ENCODE measurements around the gene LRRC28. TPM values are rescaled to one million over a fixed set of nuclear protein-coding genes. Genes with fewer than 3 reads are reported as not detected.

LRRC28 gene
- total and polyA plus RNA-seq, 2 donors = 14.3 to 34.7 TPM

DNA sequence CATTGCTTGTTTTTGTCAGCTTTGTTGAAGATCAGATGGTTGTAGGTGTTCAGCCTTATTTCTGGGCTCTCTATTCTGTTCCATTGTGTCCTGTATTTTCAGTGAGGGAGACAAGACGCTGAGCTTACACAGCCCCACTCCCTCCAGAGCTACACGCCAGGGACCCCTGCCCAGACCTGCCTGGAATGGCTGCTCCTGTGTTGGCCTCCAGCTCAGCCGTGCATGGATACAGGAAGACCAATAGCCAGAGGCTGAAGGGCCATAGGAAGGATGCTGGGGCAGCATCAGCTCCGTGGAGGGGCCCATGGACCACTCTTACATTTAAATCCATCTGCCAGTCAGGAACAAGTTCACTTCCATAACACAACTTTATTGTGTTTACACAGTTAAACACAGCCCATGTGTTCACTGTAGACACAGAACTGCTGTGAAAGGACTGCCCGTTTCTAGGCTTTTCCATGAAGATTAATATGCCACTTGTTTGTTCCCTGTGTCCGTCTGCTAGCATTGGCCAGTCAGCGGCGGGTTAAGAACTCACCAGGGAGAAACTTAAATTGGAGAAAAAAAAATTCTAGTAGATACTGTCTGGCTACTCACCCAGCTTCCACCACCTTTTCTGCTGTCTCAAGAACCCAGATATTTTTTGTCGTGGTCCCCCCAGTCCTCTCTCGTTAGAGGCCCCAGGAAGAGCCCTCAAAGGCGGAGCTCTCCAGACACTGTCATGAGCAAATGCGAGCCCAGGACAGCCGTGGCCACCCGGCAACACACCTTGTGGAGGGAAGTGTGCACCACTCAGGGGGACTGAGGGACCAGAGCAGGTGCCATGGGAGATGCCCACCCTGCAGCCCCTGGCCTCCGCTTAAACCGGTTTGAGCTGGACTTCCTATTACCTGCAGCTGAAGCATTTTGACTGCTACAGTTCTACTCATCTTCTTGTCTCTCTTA is 172.2 kb downstream of the LRRC28 start:
- 85% methylated on average over 16 of the region's 16 CpGs for WGBS
- H3K4me3 ChIP-seq (ENCODE audit: low read depth, low read length) = no peak overlapping the region
- no peak for DNase-seq (ENCODE audit: extremely low spot score)
- no peaks in the 10 kb centered on the region for H3K36me3 ChIP-seq (ENCODE audit: insufficient read depth)
- no peak overlapping the region for H3K27ac ChIP-seq (ENCODE audit: low read depth)
- H3K4me1 ChIP-seq (ENCODE audit: insufficient read depth) = no peaks in the 10 kb centered on the region

DNA sequence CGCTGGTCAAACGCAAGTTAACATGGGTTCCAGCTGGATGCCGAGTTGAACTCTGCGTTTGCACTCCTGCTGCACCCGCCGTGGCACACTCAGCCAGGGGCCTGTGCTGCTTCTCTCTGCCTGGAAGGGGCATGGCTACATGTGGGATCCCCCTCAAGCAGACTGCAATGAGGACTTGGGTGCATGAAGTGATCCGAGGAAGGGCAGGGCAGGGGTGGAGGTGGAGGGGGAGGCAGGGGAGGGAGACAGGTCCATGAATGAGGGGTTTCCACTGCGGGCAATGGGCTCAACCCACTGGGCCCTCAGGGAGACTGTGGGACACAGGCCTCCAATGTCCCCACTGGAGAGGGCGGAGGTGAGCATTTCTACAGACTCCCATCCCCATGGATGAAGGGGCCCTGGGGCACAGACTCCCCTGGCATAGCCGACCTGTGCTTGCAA is 172.9 kb downstream of the LRRC28 start:
- 96% methylated on average over 10 of the region's 10 CpGs for WGBS
- H3K27ac ChIP-seq (ENCODE audit: low read depth) = no peak overlapping the region

GRCh38 chr15:99424978-99425656 is 173.8 kb downstream of the LRRC28 start:
- H3K36me3 ChIP-seq (ENCODE audit: insufficient read depth) = no peaks in the 10 kb centered on the region
- H3K4me1 ChIP-seq (ENCODE audit: insufficient read depth) = no peaks in the 10 kb centered on the region
- WGBS = 49% methylated on average over 16 of the region's 16 CpGs
- peak overlapping the region; percentile 15 for H3K27ac ChIP-seq (ENCODE audit: low read depth)
- DNase-seq (ENCODE audit: extremely low spot score) = no peak
- no peak overlapping the region for H3K4me3 ChIP-seq (ENCODE audit: low read depth, low read length)

More for the DNA sequence above, 172.9 kb downstream of the LRRC28 start:
- Histone ChIP-seq H3K4me3 (ENCODE audit: low read depth, low read length) (no peak overlapping the region), H3K4me1 (ENCODE audit: insufficient read depth) (no peaks in the 10 kb centered on the region), H3K36me3 (ENCODE audit: insufficient read depth) (no peaks in the 10 kb centered on the region)
- DNase-seq (ENCODE audit: extremely low spot score) = no peak

DNA sequence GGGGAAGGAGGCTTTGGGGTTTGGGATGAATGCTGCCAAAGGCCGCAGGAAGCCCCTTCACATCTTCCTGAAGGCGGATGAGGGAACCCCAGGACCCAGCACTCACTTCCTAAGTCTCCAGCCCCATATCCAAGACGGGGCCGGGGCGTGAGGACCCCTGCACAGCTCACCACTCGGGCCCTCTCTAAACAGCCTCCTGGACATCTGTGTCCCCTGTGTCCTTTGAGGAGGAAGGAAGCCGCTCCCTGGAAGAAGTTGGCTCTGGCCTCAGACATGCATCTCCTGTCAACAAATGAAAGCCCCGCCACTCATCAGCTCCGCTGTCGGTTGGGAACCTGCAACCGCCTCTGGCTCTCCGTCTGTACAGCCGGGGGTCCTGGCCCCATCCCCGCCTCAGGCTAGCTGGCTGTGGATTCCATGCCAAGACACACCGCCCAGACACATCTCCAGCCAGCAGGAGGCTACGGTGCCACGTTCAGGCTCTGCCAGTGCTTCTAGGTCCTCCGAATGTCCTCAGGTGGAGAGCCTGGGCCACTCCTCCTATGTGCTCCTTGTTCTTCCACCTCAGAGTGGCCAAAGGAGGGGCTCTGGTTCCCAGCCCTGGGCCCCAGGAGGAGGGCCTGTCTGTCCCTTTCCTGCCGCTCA is 174.5 kb downstream of the LRRC28 start:
- no peak overlapping the region for H3K4me3 ChIP-seq (ENCODE audit: low read depth, low read length)

GRCh38 chr15:99426431-99427105 is 175.3 kb downstream of the LRRC28 start:
- Histone ChIP-seq H3K4me1 (ENCODE audit: insufficient read depth) (no peaks in the 10 kb centered on the region), H3K4me3 (ENCODE audit: low read depth, low read length) (no peak overlapping the region), H3K36me3 (ENCODE audit: insufficient read depth) (no peaks in the 10 kb centered on the region), H3K27ac (ENCODE audit: low read depth) (no peak overlapping the region)
- no peak for DNase-seq (ENCODE audit: extremely low spot score)
- WGBS = 92% methylated on average over 26 of the region's 26 CpGs

More for the DNA sequence above, 174.5 kb downstream of the LRRC28 start:
- H3K36me3 ChIP-seq (ENCODE audit: insufficient read depth) = no peaks in the 10 kb centered on the region
- no peak for DNase-seq (ENCODE audit: extremely low spot score)
- H3K27ac ChIP-seq (ENCODE audit: low read depth) = no peak overlapping the region
- WGBS = 73% methylated on average over 19 of the region's 19 CpGs
- H3K4me1 ChIP-seq (ENCODE audit: insufficient read depth) = no peaks in the 10 kb centered on the region

- 93% methylated on average over 8 of the region's 8 CpGs for WGBS
- H3K27ac ChIP-seq (ENCODE audit: low read depth) = no peak overlapping the region
- no peaks in the 10 kb centered on the region for H3K36me3 ChIP-seq (ENCODE audit: insufficient read depth)
- H3K4me1 ChIP-seq (ENCODE audit: insufficient read depth) = no peaks in the 10 kb centered on the region
- no peak for DNase-seq (ENCODE audit: extremely low spot score)
- H3K4me3 ChIP-seq (ENCODE audit: low read depth, low read length) = no peak overlapping the region
Observed at GRCh38 chr15:99427210-99427609, 175.9 kb downstream of the LRRC28 start.

- Histone ChIP-seq H3K27ac (ENCODE audit: low read depth) (no peak overlapping the region), H3K4me3 (ENCODE audit: low read depth, low read length) (no peak overlapping the region), H3K36me3 (ENCODE audit: insufficient read depth) (no peaks in the 10 kb centered on the region), H3K4me1 (ENCODE audit: insufficient read depth) (no peaks in the 10 kb centered on the region)
- DNase-seq (ENCODE audit: extremely low spot score) = no peak
- WGBS = 95% methylated on average over 22 of the region's 22 CpGs
Observed at GRCh38 chr15:99427668-99428361, 176.5 kb downstream of the LRRC28 start.

DNA sequence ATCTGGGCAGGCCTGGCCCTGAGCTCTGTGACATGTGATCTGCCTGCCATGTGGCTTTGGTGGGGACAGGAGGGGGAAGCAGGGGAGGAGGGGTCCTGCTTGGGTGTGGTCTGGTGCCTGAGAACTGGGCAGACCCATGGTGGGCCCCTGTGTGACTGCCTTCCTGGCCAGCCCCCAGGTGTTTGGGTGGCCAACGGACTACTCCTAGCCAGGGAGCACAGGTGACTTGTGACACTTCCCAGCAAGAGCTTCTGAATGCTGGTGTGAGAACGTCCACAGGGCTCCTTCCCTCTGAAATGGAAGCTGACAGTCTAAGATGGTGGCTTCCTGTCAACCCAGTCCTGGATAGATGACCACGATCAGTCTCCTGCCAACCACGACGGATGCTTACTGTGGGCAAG is 178.4 kb downstream of the LRRC28 start:
- Histone ChIP-seq H3K27ac (ENCODE audit: low read depth) (no peak overlapping the region), H3K4me1 (ENCODE audit: insufficient read depth) (no peaks in the 10 kb centered on the region), H3K36me3 (ENCODE audit: insufficient read depth) (no peaks in the 10 kb centered on the region), H3K4me3 (ENCODE audit: low read depth, low read length) (no peak overlapping the region)
- WGBS = 92% methylated on average over 5 of the region's 5 CpGs
- DNase-seq (ENCODE audit: extremely low spot score) = no peak

DNA sequence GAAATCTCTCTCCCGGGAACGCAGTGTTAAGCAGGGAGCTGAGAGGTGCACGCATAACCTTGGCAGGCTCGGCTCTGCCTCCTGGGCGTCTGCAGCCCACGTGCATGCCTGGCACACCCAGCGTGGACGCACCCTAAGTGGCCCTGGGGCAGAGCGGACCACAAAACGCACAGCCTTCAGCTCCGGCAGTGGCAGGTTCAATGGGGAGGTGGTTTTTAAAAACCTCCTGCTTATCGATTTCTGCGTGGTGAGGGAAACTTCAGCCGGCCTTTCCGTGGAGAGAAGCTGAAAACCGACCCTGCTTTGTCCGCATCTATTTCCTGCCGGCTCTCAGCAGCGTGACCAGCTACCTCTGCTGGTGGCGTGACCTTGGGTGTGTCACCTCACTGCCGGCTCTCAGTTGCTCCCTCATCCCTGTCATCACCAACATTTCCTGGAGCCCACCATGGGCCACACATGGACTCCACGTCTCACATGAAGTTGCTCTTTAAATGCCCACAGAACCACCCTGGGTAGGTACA is 179.7 kb downstream of the LRRC28 start:
- no peak for DNase-seq (ENCODE audit: extremely low spot score)
- Histone ChIP-seq H3K27ac (ENCODE audit: low read depth) (no peak overlapping the region), H3K4me1 (ENCODE audit: insufficient read depth) (no peaks in the 10 kb centered on the region), H3K4me3 (ENCODE audit: low read depth, low read length) (no peak overlapping the region), H3K36me3 (ENCODE audit: insufficient read depth) (no peaks in the 10 kb centered on the region)
- WGBS = 90% methylated on average over 22 of the region's 22 CpGs

DNA sequence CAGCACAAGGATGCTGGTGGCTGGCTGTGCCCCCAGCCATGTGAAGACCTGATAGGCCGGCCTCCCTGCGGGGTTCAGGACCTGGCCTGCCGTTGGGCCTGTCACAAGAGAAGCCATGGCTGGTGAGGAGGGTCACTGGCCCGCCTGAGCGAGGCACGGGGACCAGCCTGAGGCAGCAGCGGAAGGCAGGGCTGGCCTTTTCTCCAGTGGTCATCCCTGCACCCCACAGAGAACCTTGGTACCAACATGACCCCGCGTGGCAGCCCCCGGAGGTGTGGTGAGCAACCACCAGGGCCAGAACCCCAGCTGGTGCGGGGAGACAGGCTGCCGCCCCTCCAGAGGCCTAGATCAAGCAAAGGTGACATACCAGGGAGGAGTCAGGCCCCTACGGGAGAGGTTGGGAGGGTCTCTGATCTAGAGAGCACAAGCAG is 180.4 kb downstream of the LRRC28 start:
- WGBS = 92% methylated on average over 13 of the region's 13 CpGs
- no peak overlapping the region for H3K4me3 ChIP-seq (ENCODE audit: low read depth, low read length)
- H3K4me1 ChIP-seq (ENCODE audit: insufficient read depth) = no peaks in the 10 kb centered on the region
- no peak for DNase-seq (ENCODE audit: extremely low spot score)
- H3K27ac ChIP-seq (ENCODE audit: low read depth) = no peak overlapping the region
- H3K36me3 ChIP-seq (ENCODE audit: insufficient read depth) = no peaks in the 10 kb centered on the region

DNA sequence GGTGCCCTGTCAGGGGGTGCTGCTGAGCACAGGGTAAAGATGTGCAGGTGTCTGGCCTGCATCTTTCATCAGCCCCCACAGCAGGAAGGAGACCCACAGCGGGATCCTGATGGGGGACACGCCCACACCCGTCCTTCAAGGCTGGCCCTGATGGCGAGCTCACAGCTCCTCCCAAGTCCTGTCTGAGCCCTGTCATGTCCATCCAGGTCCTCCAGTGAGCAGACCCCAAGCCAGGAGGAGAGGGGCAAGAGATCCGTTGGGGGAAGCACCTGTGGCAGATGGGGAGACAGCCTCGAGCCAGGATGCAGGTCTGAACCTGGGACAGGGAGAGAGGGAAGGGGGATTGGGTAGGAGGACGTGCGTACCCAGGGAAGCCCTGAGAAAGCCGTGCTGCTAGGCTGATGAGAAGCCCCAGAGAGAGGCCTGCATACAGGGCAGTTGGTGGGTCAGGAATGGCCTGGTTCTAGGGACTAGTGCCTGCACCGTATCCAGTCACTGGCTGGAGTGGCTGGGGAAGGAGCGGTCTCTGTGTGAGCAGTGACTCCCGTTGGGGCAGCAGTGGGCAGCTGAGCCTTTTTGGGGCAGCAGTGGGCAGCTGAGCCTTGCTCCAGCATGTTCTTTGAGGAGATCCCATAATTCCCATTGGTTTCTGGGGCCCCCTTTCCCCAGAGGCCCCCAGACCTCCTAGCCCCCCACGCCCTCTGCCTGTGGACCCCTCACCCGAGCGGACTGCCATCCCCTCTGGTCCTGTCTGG is 181.2 kb downstream of the LRRC28 start:
- H3K27ac ChIP-seq (ENCODE audit: low read depth) = no peak overlapping the region

More for the DNA sequence above, 181.2 kb downstream of the LRRC28 start:
- DNase-seq (ENCODE audit: extremely low spot score) = no peak
- WGBS = 96% methylated on average over 15 of the region's 15 CpGs
- no peaks in the 10 kb centered on the region for H3K4me1 ChIP-seq (ENCODE audit: insufficient read depth)
- H3K4me3 ChIP-seq (ENCODE audit: low read depth, low read length) = no peak overlapping the region
- no peaks in the 10 kb centered on the region for H3K36me3 ChIP-seq (ENCODE audit: insufficient read depth)

Data from urinary bladder (tissue), 4 donors.